Lung (tissue), 12 donors: ENCODE data around the gene HMCN2. TPM values are rescaled to one million over a fixed set of nuclear protein-coding genes. Genes with fewer than 3 reads are reported as not detected.

Experiments used
- ATAC-seq: fragments of 200-7000 bp; cut with Tn5 transposase; one replicate; pipeline ENCODE4 v1.9.1; 2020; ENCODE audit warnings: moderate number of reproducible peaks; ENCODE audit not compliant: insufficient read depth, low FRiP score
- DNase-seq, 3 donors: peaks; one replicate each; pipeline ENCODE4 v3.0.0-alpha.2; 2013 to 2017
- H3K27ac ChIP-seq, 2 donors: one replicate each; pipeline ENCODE4 v1.5.1; 2013; ENCODE audit warnings: mild to moderate bottlenecking in 2 of 2, moderate library complexity in 2 of 2, control low read depth in 1 of 2, inconsistent platforms in 1 of 2, low read depth in 1 of 2, low read length in 1 of 2
- H3K27me3 ChIP-seq, 3 donors: one replicate each; pipeline ENCODE4 v1.5.1; 2013; ENCODE audit warnings: low read length in 2 of 3; ENCODE audit not compliant: control insufficient read depth in 3 of 3, insufficient read depth in 3 of 3
- H3K36me3 ChIP-seq, 4 donors: one replicate each; pipeline ENCODE4 v1.5.1; 2013; ENCODE audit warnings: low read length in 4 of 4, mild to moderate bottlenecking in 1 of 4, moderate library complexity in 1 of 4; ENCODE audit not compliant: control insufficient read depth in 4 of 4, insufficient read depth in 4 of 4
- H3K4me1 ChIP-seq, 5 donors: one replicate each; pipeline ENCODE4 v1.5.1; 2013; ENCODE audit warnings: low read length in 5 of 5, mild to moderate bottlenecking in 2 of 5, moderate library complexity in 1 of 5; ENCODE audit not compliant: control insufficient read depth in 5 of 5, insufficient read depth in 5 of 5
- H3K4me3 ChIP-seq: one replicate; pipeline ENCODE4 v1.5.1; 2013; ENCODE audit warnings: mild to moderate bottlenecking, control low read depth, moderate library complexity
- H3K9ac ChIP-seq, 2 donors: one replicate each; pipeline ENCODE4 v1.5.1; 2013; ENCODE audit warnings: low read length in 2 of 2, control low read depth in 1 of 2; ENCODE audit not compliant: insufficient read depth in 1 of 2
- H3K9me3 ChIP-seq, 4 donors: one replicate each; pipeline ENCODE4 v1.5.1; 2013; ENCODE audit warnings: low read length in 3 of 4, mild to moderate bottlenecking in 1 of 4, moderate library complexity in 1 of 4; ENCODE audit not compliant: control insufficient read depth in 4 of 4, insufficient read depth in 3 of 4
- whole genome bisulfite sequencing, 2 donors: extraction: QIAGEN DNeasy Blood & Tissue Kit; methylation state at CpG; one replicate each; pipeline ENCODE4 v1.1.7; 2013; 5-methylcytosine and 5-hydroxymethylcytosine counted together
- polyA plus RNA-seq, 2 donors: library from polyadenylated mRNA; stranded (reverse); fragments of 200-250 nt; gene quantifications; one replicate each; pipeline ENCODE4 v1.2.1, GENCODE V29; 2013
- total RNA-seq, 2 donors: library from RNA; depleted of rRNA in 1 of 2; stranded (reverse); fragments of >200 nt in 1 of 2; gene quantifications; one replicate each; pipeline ENCODE4 v1.2.1, GENCODE V29; 2014 to 2021
- TF ChIP-seq, protein P1 (sequence below): IDR thresholded peaks from 2 replicates; pipeline ENCODE4 v1.5.1; 2012; ENCODE audit warnings: mild to moderate bottlenecking; ENCODE audit errors: control extremely low read depth, extremely low read depth
- donor health status: control.
- donor health status: control.
- donor health status: Bipolar disorder and iron deficiency.
- donor health status: healthy.
- donor health status: DM: yes; HTN: yes; CAD: no.

The HMCN2 gene
- total and polyA plus RNA-seq, 4 donors, result 2.1 to 5.2 (median 3.7) TPM

DNA sequence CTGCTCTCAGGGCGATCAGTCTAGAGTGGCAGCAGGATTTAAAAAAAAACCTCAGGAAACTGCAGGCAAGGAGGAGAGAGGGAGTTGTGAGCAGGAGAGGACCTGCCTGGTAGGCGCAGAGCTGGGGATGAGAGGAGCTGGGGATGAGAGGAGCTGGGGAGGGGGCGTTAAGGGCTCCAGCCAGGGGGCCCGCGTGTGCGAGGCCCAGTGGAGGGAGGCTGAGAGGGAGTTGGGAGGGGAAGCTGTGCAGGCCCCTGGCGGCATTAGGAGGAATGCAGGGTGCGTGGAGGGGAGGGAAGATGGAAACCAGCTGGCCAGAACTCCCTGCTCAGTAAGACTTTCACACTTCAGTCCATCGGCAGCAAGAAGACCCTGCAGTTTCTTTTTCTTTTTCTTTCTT is 45.2 kb upstream of the HMCN2 start:
- WGBS, 2 donors, result 49 to 61% methylated on average over 9 of the region's 9 CpGs
- Histone ChIP-seq H3K36me3 (peaks cover 0 to 6% (median 3%) of the 10 kb centered on the region in 4 donors), H3K27me3 (no peaks in the 10 kb centered on the region), H3K4me1 (peaks cover 0 to 12% (median 5%) of the 10 kb centered on the region in 5 donors), H3K9me3 (no peaks in the 10 kb centered on the region), H3K4me3 (no peak overlapping the region), H3K9ac (no peak overlapping the region), H3K27ac (peak overlapping the region in 1 of 2 donors; percentile 9)
- ATAC-seq (no peak), DNase-seq (peak; percentile 93 to 98 (median 96))
- TF ChIP-seq, protein P1, sequence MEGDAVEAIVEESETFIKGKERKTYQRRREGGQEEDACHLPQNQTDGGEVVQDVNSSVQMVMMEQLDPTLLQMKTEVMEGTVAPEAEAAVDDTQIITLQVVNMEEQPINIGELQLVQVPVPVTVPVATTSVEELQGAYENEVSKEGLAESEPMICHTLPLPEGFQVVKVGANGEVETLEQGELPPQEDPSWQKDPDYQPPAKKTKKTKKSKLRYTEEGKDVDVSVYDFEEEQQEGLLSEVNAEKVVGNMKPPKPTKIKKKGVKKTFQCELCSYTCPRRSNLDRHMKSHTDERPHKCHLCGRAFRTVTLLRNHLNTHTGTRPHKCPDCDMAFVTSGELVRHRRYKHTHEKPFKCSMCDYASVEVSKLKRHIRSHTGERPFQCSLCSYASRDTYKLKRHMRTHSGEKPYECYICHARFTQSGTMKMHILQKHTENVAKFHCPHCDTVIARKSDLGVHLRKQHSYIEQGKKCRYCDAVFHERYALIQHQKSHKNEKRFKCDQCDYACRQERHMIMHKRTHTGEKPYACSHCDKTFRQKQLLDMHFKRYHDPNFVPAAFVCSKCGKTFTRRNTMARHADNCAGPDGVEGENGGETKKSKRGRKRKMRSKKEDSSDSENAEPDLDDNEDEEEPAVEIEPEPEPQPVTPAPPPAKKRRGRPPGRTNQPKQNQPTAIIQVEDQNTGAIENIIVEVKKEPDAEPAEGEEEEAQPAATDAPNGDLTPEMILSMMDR, result no peak

DNA sequence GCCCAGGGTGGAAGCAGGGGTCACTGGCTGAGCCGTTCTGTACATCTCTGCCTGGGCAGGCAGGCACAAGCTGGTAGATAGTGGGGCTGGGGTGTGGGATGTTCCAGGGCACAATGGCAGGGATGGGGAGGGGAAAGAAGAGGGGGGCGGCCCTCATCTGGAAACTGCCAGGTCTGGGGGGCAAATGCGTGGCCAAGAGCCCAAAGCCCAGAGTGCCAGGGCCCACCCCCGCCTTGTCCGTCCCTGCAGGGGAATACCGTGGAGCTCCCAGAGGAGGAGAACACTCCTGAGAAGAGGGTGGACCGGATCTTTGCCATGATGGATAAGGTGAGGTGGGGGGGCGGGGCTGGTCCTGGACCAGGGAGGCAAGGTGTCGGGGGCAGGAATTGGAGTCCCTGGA is 42.7 kb upstream of the HMCN2 start:
- DNase-seq, result no peak
- Histone ChIP-seq H3K4me1 (peaks cover 0 to 12% (median 5%) of the 10 kb centered on the region in 5 donors), H3K4me3 (no peak overlapping the region), H3K27me3 (no peaks in the 10 kb centered on the region), H3K36me3 (peaks cover 0 to 21% (median 5%) of the 10 kb centered on the region in 4 donors), H3K9me3 (peaks cover 2 to 9% (median 3%) of the 10 kb centered on the region in 4 donors), H3K9ac (no peak overlapping the region), H3K27ac (no peak overlapping the region)
- WGBS, 2 donors, result 94 to 96% methylated on average over 8 to 9 of the region's 9 CpGs
- ATAC-seq, result no peak
- TF ChIP-seq, protein P1, result no peak

DNA sequence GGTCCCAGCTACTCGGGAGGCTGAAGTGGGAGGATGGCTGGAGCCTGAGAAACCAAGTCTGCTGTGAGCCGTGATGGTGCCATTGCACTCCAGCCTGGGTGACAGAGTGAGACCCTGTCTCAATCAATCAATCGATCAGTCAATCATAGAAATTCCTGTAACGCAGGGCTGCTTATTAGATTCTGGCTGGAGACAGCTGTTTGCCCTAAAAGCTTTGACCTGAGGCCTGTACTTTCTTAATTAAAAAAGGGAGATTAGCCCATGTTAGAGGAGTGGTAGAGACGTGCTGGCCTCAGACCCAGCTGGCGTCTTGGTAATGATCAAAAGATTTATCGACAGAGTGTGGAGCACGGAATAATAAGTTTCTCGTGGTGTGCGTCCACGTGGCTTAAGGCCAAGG is 40.5 kb upstream of the HMCN2 start:
- Histone ChIP-seq H3K4me1 (peaks cover 0 to 4% (median 2%) of the 10 kb centered on the region in 5 donors), H3K9me3 (peaks cover 2 to 10% (median 4%) of the 10 kb centered on the region in 4 donors), H3K4me3 (no peak overlapping the region), H3K36me3 (peaks cover 0 to 21% (median 5%) of the 10 kb centered on the region in 4 donors), H3K27me3 (no peaks in the 10 kb centered on the region), H3K27ac (no peak overlapping the region), H3K9ac (no peak overlapping the region)
- ATAC-seq, result no peak
- TF ChIP-seq, protein P1, result no peak
- DNase-seq, result no peak
- WGBS, 2 donors, result 85 to 96% methylated on average over 11 of the region's 11 CpGs

DNA sequence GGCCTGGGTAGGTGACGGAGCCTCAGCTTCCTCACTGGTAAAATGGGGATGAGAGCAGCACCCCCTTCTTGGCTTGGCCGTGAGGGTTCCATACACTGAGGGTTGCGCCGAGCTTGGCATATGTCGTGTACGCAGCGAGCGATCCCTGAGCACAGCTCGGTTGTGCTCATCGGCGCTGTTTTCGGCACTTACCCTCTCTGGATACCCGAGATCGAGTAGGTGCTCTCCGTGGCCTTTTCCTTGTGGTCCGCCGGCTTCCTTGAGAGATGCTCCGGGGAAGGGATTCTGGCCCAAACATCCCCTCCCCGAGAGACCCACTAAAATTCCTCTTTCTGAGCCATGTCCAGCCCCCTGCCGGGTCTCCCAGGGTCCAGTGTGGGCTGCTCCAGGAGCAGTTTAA is 40.0 kb upstream of the HMCN2 start:
- Histone ChIP-seq H3K9ac (no peak overlapping the region), H3K36me3 (peaks cover 0 to 21% (median 5%) of the 10 kb centered on the region in 4 donors), H3K27me3 (no peaks in the 10 kb centered on the region), H3K4me1 (no peaks in the 10 kb centered on the region), H3K9me3 (peaks cover 2 to 10% (median 4%) of the 10 kb centered on the region in 4 donors), H3K27ac (no peak overlapping the region), H3K4me3 (no peak overlapping the region)
- no peak for DNase-seq
- ATAC-seq, result no peak
- TF ChIP-seq, protein P1, result no peak
- 97 to 98% methylated on average over 20 of the region's 20 CpGs for WGBS, 2 donors
